Measurements from ENCODE around the gene KIF17. TPM values are rescaled to one million over a fixed set of nuclear protein-coding genes. Genes with fewer than 3 reads are reported as not detected.
A peak's percentile ranks its signal among the peaks of the same experiment; 100 is the strongest.

KIF17 gene
- total RNA-seq, 1 experiment from 2014 or later, result 2.4 TPM

DNA sequence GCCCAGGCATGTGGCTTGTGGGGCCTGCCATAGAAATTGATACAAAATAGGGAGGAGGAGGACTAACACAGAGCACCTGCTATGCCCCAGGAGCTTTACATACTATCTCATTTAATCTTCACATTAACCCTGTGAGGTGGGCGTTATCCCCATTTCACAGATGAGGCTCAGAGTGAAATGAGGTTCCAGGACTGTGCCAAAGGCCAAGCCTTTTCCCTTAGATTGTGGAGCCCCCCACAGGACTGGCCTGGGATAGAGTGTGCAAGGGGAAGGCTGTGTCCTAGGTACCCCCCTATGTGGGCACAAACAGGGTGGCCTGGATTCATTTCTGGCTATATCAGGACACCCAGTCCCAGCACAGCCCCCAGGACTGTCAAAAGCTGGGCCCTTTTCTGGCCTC lies 54.4 kb downstream of the KIF17 start:
- DNase-seq (ENCODE audit: low read depth, low spot score), result no peak
- Histone ChIP-seq H4K20me1 (ENCODE audit: insufficient read depth) (no peaks in the 10 kb centered on the region), H3K4me1 (ENCODE audit: control insufficient read depth in 1 of 2, insufficient read depth in 2 of 2, low read length in 2 of 2) (peaks cover 12 to 21% of the 10 kb centered on the region in 2 experiments), H3K27ac (ENCODE audit: low read depth, low read length) (no peak overlapping the region), H3K4me3 (replicated peaks in 1 of 2; ENCODE audit: low read depth in 1 of 2, low read length in 2 of 2) (no peak overlapping the region), H3K79me2 (ENCODE audit: insufficient read depth, low read length) (peaks cover 29% of the 10 kb centered on the region), H3K9me2 (ENCODE audit: insufficient read depth) (no peaks in the 10 kb centered on the region), H3K9me3 (ENCODE audit: control insufficient read depth in 1 of 2, insufficient read depth in 1 of 2, low read depth in 1 of 2, low read length in 2 of 2) (no peaks in the 10 kb centered on the region), H3K9ac (ENCODE audit: low read length) (no peak overlapping the region), H3K36me3 (ENCODE audit: control insufficient read depth in 1 of 2, insufficient read depth in 2 of 2, low read length in 2 of 2) (peaks cover 5 to 6% of the 10 kb centered on the region in 2 experiments), H3K27me3 (ENCODE audit: insufficient read depth, low read length) (no peaks in the 10 kb centered on the region), H2AFZ (ENCODE audit: low read depth, low read length, poor library complexity, severe bottlenecking) (no peak overlapping the region), H3K4me2 (ENCODE audit: low read length) (no peak overlapping the region)
- TF ChIP-seq ZFX (IDR thresholded peaks at IDR 0.05) (no peak), SIN3A (IDR thresholded peaks at IDR 0.05; ENCODE audit: low read depth) (no peak), EGR1 (IDR thresholded peaks at IDR 0.05; ENCODE audit: low read depth) (no peak), POLR2AphosphoS5 (IDR thresholded peaks at IDR 0.05; ENCODE audit: low read depth, low read length) (no peak), TCF7L2 (IDR thresholded peaks at IDR 0.05; ENCODE audit: borderline replicate concordance, extremely low read depth, insufficient read depth, insufficient read length) (no peak)
- TF ChIP-seq, protein P1, sequence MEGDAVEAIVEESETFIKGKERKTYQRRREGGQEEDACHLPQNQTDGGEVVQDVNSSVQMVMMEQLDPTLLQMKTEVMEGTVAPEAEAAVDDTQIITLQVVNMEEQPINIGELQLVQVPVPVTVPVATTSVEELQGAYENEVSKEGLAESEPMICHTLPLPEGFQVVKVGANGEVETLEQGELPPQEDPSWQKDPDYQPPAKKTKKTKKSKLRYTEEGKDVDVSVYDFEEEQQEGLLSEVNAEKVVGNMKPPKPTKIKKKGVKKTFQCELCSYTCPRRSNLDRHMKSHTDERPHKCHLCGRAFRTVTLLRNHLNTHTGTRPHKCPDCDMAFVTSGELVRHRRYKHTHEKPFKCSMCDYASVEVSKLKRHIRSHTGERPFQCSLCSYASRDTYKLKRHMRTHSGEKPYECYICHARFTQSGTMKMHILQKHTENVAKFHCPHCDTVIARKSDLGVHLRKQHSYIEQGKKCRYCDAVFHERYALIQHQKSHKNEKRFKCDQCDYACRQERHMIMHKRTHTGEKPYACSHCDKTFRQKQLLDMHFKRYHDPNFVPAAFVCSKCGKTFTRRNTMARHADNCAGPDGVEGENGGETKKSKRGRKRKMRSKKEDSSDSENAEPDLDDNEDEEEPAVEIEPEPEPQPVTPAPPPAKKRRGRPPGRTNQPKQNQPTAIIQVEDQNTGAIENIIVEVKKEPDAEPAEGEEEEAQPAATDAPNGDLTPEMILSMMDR (IDR thresholded peaks at IDR 0.05 in 2 of 3, conservative IDR thresholded peaks at IDR 0.05 in 1 of 3; ENCODE audit: borderline replicate concordance in 1 of 3, insufficient read depth in 1 of 3, low read depth in 2 of 3, low read length in 2 of 3), result peak; percentile 35 to 39 (median 38); a peak in 3 of 6 replicates
- TF ChIP-seq, protein P2, sequence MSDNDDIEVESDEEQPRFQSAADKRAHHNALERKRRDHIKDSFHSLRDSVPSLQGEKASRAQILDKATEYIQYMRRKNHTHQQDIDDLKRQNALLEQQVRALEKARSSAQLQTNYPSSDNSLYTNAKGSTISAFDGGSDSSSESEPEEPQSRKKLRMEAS (IDR thresholded peaks at IDR 0.05), result no peak
- RAD21 ChIA-PET (ENCODE audit: low non-redundant PET in 1 of 2, low total read pairs in 2 of 2, uncharacterized antibody in 2 of 2, unreplicated experiment in 2 of 2), result interaction anchor here in 1 of 2 experiments (0.7 kb wide), 1 partner anchor 140 kb away, joined by 5 read pairs; no protein-coding TSS in a partner anchor
- intact Hi-C loops (cut with micrococcal nuclease), result no loop called here
- CTCF ChIA-PET, result interaction anchor here (1.3 kb wide), 1 partner anchor 88 kb away, joined by 4 read pairs; no protein-coding TSS in a partner anchor
- POLR2A ChIA-PET, result no interaction called here
- BruUV-seq (replicated peaks), result no TSS peak
- no peak for ATAC-seq

All from HCT116 (cell line).